GM20431 (cell line): Measurements from ENCODE around the gene MRPL24.

ENCODE experiments used
- in situ Hi-C: fragments of 300-500 bp; cut with MseI, MboI; formaldehyde crosslinking; loops from one replicate; pipeline ENCODE4 v1.15.0; 2020; ENCODE audit warnings: low sequenced_read_pairs; ENCODE audit not compliant: unreplicated experiment

Gene MRPL24

GRCh38 chr1:156694690-156694962 is 46.3 kb downstream of the MRPL24 start:
- in situ Hi-C loops = no loop called here

- in situ Hi-C loops = no loop called here
These were observed 46.8 kb downstream of the MRPL24 start for GRCh38 chr1:156693848-156694689.

GRCh38 chr1:156692925-156693847 is 47.7 kb downstream of the MRPL24 start:
- in situ Hi-C loops = no loop called here

GRCh38 chr1:156692441-156692924 is 48.4 kb downstream of the MRPL24 start:
- in situ Hi-C loops = no loop called here

GRCh38 chr1:156691665-156692440 is 49.0 kb downstream of the MRPL24 start:
- in situ Hi-C loops = no loop called here

- in situ Hi-C loops = no loop called here
These were observed 49.7 kb downstream of the MRPL24 start for GRCh38 chr1:156691191-156691590.

- in situ Hi-C loops = no loop called here
These were observed 50.2 kb downstream of the MRPL24 start for GRCh38 chr1:156690675-156691036.

GRCh38 chr1:156689953-156690674 is 50.8 kb downstream of the MRPL24 start:
- in situ Hi-C loops = no loop called here

GRCh38 chr1:156689035-156689952 is 51.6 kb downstream of the MRPL24 start:
- in situ Hi-C loops = no loop called here
